Lower leg skin (tissue), 4 donors: ENCODE measurements around the gene INHBC. TPM values are rescaled to one million over a fixed set of nuclear protein-coding genes. Genes with fewer than 3 reads are reported as not detected.

Experiments used
- DNase-seq, 2 donors: peaks; one replicate each; pipeline ENCODE4 v3.0.0-alpha.2; 2019; ENCODE audit warnings: low spot score in 2 of 2
- H3K4me3 ChIP-seq: fragments of 200-600 bp; sonication (generic); 2 replicates; pipeline ENCODE4 v1.5.1; 2017; ENCODE audit warnings: mild to moderate bottlenecking, low read depth; ENCODE audit not compliant: poor library complexity, severe bottlenecking
- POLR2A ChIP-seq, 2 donors: fragments of 450-650 bp; IDR thresholded peaks; one replicate each; pipeline ENCODE4 v1.6.1; 2016 to 2017; ENCODE audit warnings: antibody characterized with exemption in 2 of 2, mild to moderate bottlenecking in 1 of 2, moderate library complexity in 1 of 2
- WGBS, 2 donors: methylation state at CpG; one replicate each; pipeline ENCODE4 v1.1.5; 2018; 5-methylcytosine and 5-hydroxymethylcytosine counted together
- intact Hi-C: fragments of 100-400 bp; cut with DNase I; formaldehyde crosslinking; loops from one replicate; pipeline ENCODE4 v1.15.0; 2023; ENCODE audit warnings: low total_unique reads
- total RNA-seq, 4 donors: library from RNA; depleted of rRNA; stranded (reverse); fragments of >200 nt; gene quantifications; one replicate each; pipeline ENCODE4 v1.1.0, GENCODE V29; 2016
- TF ChIP-seq, protein P1 (sequence below), 3 donors: fragments of 450-650 bp; IDR thresholded peaks; one replicate each; pipeline ENCODE4 v1.5.1; 2016; ENCODE audit warnings: antibody characterized with exemption in 3 of 3, mild to moderate bottlenecking in 3 of 3, moderate library complexity in 2 of 3

The INHBC gene
- total RNA-seq, 4 donors from 2014 or later, result not detected

DNA sequence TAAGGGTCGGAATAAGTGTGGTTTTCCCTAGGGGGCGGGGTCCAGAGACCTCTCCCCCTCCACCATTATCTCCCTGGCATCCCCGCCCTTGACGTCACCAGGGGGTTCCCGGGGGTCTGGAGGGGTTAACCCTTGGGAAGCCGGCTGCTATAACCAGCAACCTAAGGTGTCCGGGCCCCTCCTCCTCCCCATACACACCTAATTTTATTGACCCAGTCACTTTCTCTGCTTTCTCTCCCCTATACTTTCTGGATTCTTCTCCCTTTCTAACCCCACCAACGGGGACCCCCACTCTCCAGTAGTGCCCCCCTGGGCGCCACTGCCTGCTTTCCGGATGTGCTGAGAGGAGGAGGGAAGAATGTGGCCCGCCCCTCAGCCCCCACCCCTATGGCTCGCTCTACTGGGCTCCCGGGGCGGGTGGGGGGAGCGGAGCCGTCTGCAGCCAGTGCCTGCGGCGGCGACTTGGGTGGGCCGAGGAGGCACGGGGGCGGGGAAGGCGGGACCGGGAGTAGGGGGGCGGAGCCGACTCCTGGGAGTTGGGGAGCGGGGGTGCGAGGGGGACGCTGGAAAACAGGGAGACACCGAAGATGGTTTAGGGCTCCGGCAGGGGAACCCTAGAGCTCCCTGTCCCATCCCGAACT is 26.8 kb downstream of the INHBC start:
- intact Hi-C loops, result loop anchor here (10.0 kb wide), 1 partner anchor 163 kb away; no protein-coding TSS in a partner anchor
- H3K4me3 ChIP-seq, result peak overlapping the region; percentile 21
- peak in 1 of 2 donors; percentile 92 for DNase-seq
- WGBS, 2 donors, result 1 to 2% methylated on average over 24 to 25 of the region's 32 CpGs
- TF ChIP-seq, protein P1, sequence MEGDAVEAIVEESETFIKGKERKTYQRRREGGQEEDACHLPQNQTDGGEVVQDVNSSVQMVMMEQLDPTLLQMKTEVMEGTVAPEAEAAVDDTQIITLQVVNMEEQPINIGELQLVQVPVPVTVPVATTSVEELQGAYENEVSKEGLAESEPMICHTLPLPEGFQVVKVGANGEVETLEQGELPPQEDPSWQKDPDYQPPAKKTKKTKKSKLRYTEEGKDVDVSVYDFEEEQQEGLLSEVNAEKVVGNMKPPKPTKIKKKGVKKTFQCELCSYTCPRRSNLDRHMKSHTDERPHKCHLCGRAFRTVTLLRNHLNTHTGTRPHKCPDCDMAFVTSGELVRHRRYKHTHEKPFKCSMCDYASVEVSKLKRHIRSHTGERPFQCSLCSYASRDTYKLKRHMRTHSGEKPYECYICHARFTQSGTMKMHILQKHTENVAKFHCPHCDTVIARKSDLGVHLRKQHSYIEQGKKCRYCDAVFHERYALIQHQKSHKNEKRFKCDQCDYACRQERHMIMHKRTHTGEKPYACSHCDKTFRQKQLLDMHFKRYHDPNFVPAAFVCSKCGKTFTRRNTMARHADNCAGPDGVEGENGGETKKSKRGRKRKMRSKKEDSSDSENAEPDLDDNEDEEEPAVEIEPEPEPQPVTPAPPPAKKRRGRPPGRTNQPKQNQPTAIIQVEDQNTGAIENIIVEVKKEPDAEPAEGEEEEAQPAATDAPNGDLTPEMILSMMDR (IDR thresholded peaks at IDR 0.05), result no peak
- TF ChIP-seq POLR2A (IDR thresholded peaks at IDR 0.05), result no peak

DNA sequence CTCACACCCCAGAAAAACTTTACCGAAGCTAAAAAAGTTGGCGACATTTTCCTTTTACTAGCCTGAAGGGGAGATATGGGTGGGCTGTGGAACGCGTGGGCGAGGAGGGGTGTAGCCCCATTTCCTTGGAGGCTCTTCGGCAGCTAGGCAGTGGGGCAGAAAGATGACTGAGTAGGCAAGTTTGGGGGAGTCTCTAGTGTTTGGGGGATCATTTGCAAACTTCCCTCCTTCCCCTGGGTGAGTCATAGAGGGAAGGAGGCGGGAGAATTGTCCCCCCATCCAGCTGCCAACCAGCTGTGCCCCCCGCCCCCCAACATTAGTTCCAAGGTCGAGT is 27.3 kb downstream of the INHBC start:
- TF ChIP-seq, protein P1 (IDR thresholded peaks at IDR 0.05), result no peak
- TF ChIP-seq POLR2A (IDR thresholded peaks at IDR 0.05), result no peak
- intact Hi-C loops, result loop anchor here (10.0 kb wide), 1 partner anchor 163 kb away; no protein-coding TSS in a partner anchor
- no peak for DNase-seq

DNA sequence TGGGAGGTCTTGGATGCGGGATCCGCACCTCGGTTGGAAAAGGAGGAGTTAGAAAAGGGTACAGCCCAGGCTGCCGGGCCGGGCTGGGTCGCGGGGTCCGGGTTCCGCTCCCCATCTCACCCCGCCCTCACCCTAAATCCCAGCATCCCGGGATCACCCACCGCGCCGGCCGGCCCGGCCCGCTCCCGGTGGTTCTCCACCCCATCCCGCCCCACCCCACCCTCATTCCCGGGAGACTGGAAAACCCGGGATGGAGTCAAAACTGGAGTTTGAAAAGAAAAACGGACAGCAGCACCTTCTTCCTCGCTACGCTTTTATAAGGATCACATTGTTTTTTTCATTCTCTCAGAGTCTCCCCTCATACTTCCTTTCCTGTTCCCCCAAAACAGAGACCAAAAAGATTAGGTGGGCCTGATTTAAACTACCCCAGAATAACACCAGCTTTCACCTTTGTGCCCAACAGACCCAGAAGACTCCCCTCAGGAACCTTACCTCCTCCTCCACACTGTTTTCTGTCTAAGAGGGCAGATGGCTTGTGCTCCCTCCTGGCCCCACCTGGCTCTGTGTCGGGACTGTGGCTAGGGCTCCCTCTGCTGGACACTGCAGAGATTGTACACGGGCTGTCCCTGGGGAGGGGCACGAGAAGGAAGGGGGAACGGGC is 27.8 kb downstream of the INHBC start:
- peak overlapping the region; percentile 21 for H3K4me3 ChIP-seq
- peak; percentile 76 to 97 for DNase-seq
- no peak for TF ChIP-seq POLR2A (IDR thresholded peaks at IDR 0.05)
- TF ChIP-seq, protein P1 (IDR thresholded peaks at IDR 0.05), result peak in 1 of 3 donors; percentile 75
- WGBS, 2 donors, result 0 to 2% methylated on average over 28 of the region's 28 CpGs
- intact Hi-C loops, result loop anchor here (10.0 kb wide), 1 partner anchor 162 kb away; no protein-coding TSS in a partner anchor

More for the DNA sequence above, 27.3 kb downstream of the INHBC start:
- peak overlapping the region; percentile 21 for H3K4me3 ChIP-seq
- 0% methylated on average over 8 to 9 of the region's 9 CpGs for WGBS, 2 donors

DNA sequence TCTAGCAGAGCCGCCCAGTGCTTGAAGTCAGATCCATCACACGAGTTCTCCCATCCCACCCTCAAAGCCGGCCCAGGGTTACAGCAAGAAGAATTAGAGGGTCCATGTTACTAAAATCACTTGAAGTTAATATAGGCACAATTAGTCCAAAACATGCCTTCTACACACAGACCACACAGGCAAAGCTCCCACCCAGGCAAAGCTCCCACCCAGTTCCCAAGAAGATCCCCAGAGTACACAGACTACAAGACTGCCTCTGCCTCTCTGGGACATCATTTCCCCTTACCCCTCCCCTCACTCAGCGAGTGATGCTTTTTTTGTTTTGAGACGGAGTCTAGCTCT is 28.3 kb downstream of the INHBC start:
- intact Hi-C loops, result loop anchor here (10.0 kb wide), 1 partner anchor 162 kb away; no protein-coding TSS in a partner anchor
- H3K4me3 ChIP-seq, result no peak overlapping the region
- TF ChIP-seq POLR2A (IDR thresholded peaks at IDR 0.05), result no peak
- TF ChIP-seq, protein P1 (IDR thresholded peaks at IDR 0.05), result no peak
- WGBS, 2 donors, result 28 to 33% methylated on average over 5 of the region's 5 CpGs
- no peak for DNase-seq

DNA sequence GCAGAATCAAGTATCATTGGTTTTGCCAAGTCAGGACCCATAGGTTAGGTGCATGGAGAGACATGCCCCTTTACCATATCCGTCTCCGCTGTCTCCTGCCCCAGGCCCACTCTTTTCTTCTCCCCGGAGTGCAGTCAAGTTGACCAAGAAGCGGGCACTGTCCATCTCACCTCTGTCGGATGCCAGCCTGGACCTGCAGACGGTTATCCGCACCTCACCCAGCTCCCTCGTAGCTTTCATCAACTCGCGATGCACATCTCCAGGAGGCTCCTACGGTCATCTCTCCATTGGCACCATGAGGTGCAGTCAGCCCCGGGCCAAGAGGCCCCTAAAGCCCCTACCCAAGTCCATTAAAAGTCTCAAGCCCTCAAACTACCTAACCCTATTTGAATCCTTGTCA is 30.0 kb downstream of the INHBC start:
- no peak overlapping the region for H3K4me3 ChIP-seq
- DNase-seq, result no peak
- no peak for TF ChIP-seq POLR2A (IDR thresholded peaks at IDR 0.05)
- TF ChIP-seq, protein P1 (IDR thresholded peaks at IDR 0.05), result no peak
- intact Hi-C loops, result loop anchor here (10.0 kb wide), 1 partner anchor 160 kb away; no protein-coding TSS in a partner anchor
- 94 to 95% methylated on average over 12 of the region's 12 CpGs for WGBS, 2 donors
